Measurements from ENCODE around the gene SEM1.

Gene SEM1

GRCh38 chr7:96679886-96680285 lies 29.8 kb downstream of the SEM1 start:
- H3K4me3 ChIP-seq (ENCODE audit: low read length), result no peak overlapping the region
- no peak overlapping the region for H3K27ac ChIP-seq (ENCODE audit: low read length)
- no peaks in the 10 kb centered on the region for H3K4me1 ChIP-seq (ENCODE audit: low read length)

GRCh38 chr7:96676919-96677318 lies 32.7 kb downstream of the SEM1 start:
- Histone ChIP-seq H3K4me2 (ENCODE audit: low read length) (no peak overlapping the region), H4K20me1 (ENCODE audit: insufficient read depth, low read length) (no peaks in the 10 kb centered on the region), H3K36me3 (replicated peaks; ENCODE audit: low read depth, low read length) (no peaks in the 10 kb centered on the region), H3K27ac (ENCODE audit: low read length) (no peak overlapping the region), H3K27me3 (ENCODE audit: low read depth, low read length) (no peaks in the 10 kb centered on the region), H3K4me1 (ENCODE audit: low read length) (no peaks in the 10 kb centered on the region), H3K79me2 (ENCODE audit: low read length) (no peaks in the 10 kb centered on the region), H3K4me3 (ENCODE audit: low read length) (no peak overlapping the region), H3K9ac (ENCODE audit: low read length) (no peak overlapping the region), H3K9me3 (ENCODE audit: insufficient read depth, low read length) (no peaks in the 10 kb centered on the region), H2AFZ (ENCODE audit: low read depth, low read length) (no peak overlapping the region)
- TF ChIP-seq EZH2phosphoT487 (IDR thresholded peaks at IDR 0.05; ENCODE audit: low read depth) (no peak), CTCF (IDR thresholded peaks at IDR 0.05; ENCODE audit: low read depth, low read length) (no peak)

More at GRCh38 chr7:96679886-96680285, 29.8 kb downstream of the SEM1 start:
- Histone ChIP-seq H3K79me2 (ENCODE audit: low read length) (no peaks in the 10 kb centered on the region), H2AFZ (ENCODE audit: low read depth, low read length) (no peak overlapping the region), H3K4me2 (ENCODE audit: low read length) (no peak overlapping the region), H3K27me3 (ENCODE audit: low read depth, low read length) (no peaks in the 10 kb centered on the region), H4K20me1 (ENCODE audit: insufficient read depth, low read length) (no peaks in the 10 kb centered on the region), H3K36me3 (replicated peaks; ENCODE audit: low read depth, low read length) (peaks cover 10% of the 10 kb centered on the region), H3K9me3 (ENCODE audit: insufficient read depth, low read length) (no peaks in the 10 kb centered on the region), H3K9ac (ENCODE audit: low read length) (no peak overlapping the region)
- no peak for TF ChIP-seq CTCF (IDR thresholded peaks at IDR 0.05; ENCODE audit: low read depth, low read length)
- TF ChIP-seq EZH2phosphoT487 (IDR thresholded peaks at IDR 0.05; ENCODE audit: low read depth), result no peak

- Histone ChIP-seq H3K27ac (ENCODE audit: low read length) (no peak overlapping the region), H3K9me3 (ENCODE audit: insufficient read depth, low read length) (no peaks in the 10 kb centered on the region), H3K9ac (ENCODE audit: low read length) (no peak overlapping the region), H2AFZ (ENCODE audit: low read depth, low read length) (no peak overlapping the region), H3K27me3 (ENCODE audit: low read depth, low read length) (no peaks in the 10 kb centered on the region), H3K36me3 (replicated peaks; ENCODE audit: low read depth, low read length) (no peaks in the 10 kb centered on the region), H3K4me2 (ENCODE audit: low read length) (no peak overlapping the region), H4K20me1 (ENCODE audit: insufficient read depth, low read length) (no peaks in the 10 kb centered on the region), H3K4me1 (ENCODE audit: low read length) (no peaks in the 10 kb centered on the region), H3K4me3 (ENCODE audit: low read length) (no peak overlapping the region), H3K79me2 (ENCODE audit: low read length) (no peaks in the 10 kb centered on the region)
- no peak for TF ChIP-seq EZH2phosphoT487 (IDR thresholded peaks at IDR 0.05; ENCODE audit: low read depth)
- TF ChIP-seq CTCF (IDR thresholded peaks at IDR 0.05; ENCODE audit: low read depth, low read length), result no peak
Measured at GRCh38 chr7:96675548-96675947, 34.1 kb downstream of the SEM1 start.

GRCh38 chr7:96674565-96674964 lies 35.1 kb downstream of the SEM1 start:
- Histone ChIP-seq H3K9me3 (ENCODE audit: insufficient read depth, low read length) (no peaks in the 10 kb centered on the region), H3K4me2 (ENCODE audit: low read length) (no peak overlapping the region), H2AFZ (ENCODE audit: low read depth, low read length) (no peak overlapping the region), H3K9ac (ENCODE audit: low read length) (no peak overlapping the region), H3K79me2 (ENCODE audit: low read length) (no peaks in the 10 kb centered on the region), H4K20me1 (ENCODE audit: insufficient read depth, low read length) (no peaks in the 10 kb centered on the region), H3K36me3 (replicated peaks; ENCODE audit: low read depth, low read length) (no peaks in the 10 kb centered on the region), H3K4me3 (ENCODE audit: low read length) (no peak overlapping the region), H3K27me3 (ENCODE audit: low read depth, low read length) (no peaks in the 10 kb centered on the region), H3K4me1 (ENCODE audit: low read length) (no peaks in the 10 kb centered on the region), H3K27ac (ENCODE audit: low read length) (no peak overlapping the region)
- TF ChIP-seq CTCF (IDR thresholded peaks at IDR 0.05; ENCODE audit: low read depth, low read length) (no peak), EZH2phosphoT487 (IDR thresholded peaks at IDR 0.05; ENCODE audit: low read depth) (no peak)
